Left lung (tissue), 10 donors: Measurements from ENCODE around the gene MEGF9. TPM values are rescaled to one million over a fixed set of nuclear protein-coding genes. Genes with fewer than 3 reads are reported as not detected.
A peak's percentile ranks its signal among the peaks of the same experiment; 100 is the strongest.

Experiments used
- ATAC-seq: fragments of 200-7000 bp; cut with Tn5 transposase; one replicate; pipeline ENCODE4 v1.9.1; 2020; ENCODE audit warnings: moderate library complexity
- DNase-seq, 4 donors: peaks; one replicate each; pipeline ENCODE4 v3.0.0-alpha.2; 2013 to 2020
- H3K27ac ChIP-seq, 2 donors: fragments of 200-600 bp; sonication (generic) in 1 of 2; one replicate each; pipeline versions ENCODE4 v1.5.0 to v1.8.0; 2020 to 2021
- H3K27me3 ChIP-seq, 2 donors: fragments of 200-600 bp; sonication (generic) in 1 of 2; one replicate each; pipeline versions ENCODE4 v1.5.0 to v1.8.0; 2020 to 2021
- H3K36me3 ChIP-seq, 2 donors: fragments of 200-600 bp; sonication (generic) in 1 of 2; one replicate each; pipeline versions ENCODE4 v1.5.0 to v1.8.0; 2020 to 2021
- H3K4me1 ChIP-seq, 2 donors: fragments of 200-600 bp; one replicate each; pipeline ENCODE4 v1.8.0; 2021
- H3K4me3 ChIP-seq, 2 donors: fragments of 200-600 bp; sonication (generic) in 1 of 2; one replicate each; pipeline versions ENCODE4 v1.5.0 to v1.8.0; 2020 to 2021; ENCODE audit warnings: mild to moderate bottlenecking in 1 of 2
- H3K9me3 ChIP-seq, 2 donors: fragments of 200-600 bp; sonication (generic) in 1 of 2; one replicate each; pipeline versions ENCODE4 v1.5.0 to v1.8.0; 2020 to 2021
- CTCF ChIP-seq, 2 donors: fragments of 200-600 bp; sonication (generic) in 1 of 2; IDR thresholded peaks; one replicate each; pipeline versions ENCODE4 v1.5.0 to v1.8.0; 2021; ENCODE audit warnings: antibody characterized with exemption in 2 of 2
- intact Hi-C, 2 donors: fragments of 100-400 bp; cut with DNase I; formaldehyde crosslinking; loops; one replicate each; pipeline versions ENCODE4 v1.11.2 to v1.14.2; 2022
- polyA plus RNA-seq, 6 donors: library from polyadenylated mRNA; unstranded; fragments of 120-200 nt; gene quantifications; one replicate each; pipeline ENCODE4 v1.2.1, GENCODE V29; 2013; ENCODE audit not compliant: insufficient read length in 6 of 6
- total RNA-seq, 2 donors: library from RNA; stranded (reverse); fragmentation: NEBNext Ultra II Directional; extraction: Animal tissue kit (Norgen Biotek cat#: 25700); gene quantifications; one replicate each; pipeline ENCODE4 v1.2.1, GENCODE V29; 2021
- donor health status: DM: no; HTN: yes; CAD: no.
- donor health status: DM: no; HTN: no; CAD: no.

Gene MEGF9
- total and polyA plus RNA-seq, 8 donors = 13.8 to 103 (median 15.3) TPM

DNA sequence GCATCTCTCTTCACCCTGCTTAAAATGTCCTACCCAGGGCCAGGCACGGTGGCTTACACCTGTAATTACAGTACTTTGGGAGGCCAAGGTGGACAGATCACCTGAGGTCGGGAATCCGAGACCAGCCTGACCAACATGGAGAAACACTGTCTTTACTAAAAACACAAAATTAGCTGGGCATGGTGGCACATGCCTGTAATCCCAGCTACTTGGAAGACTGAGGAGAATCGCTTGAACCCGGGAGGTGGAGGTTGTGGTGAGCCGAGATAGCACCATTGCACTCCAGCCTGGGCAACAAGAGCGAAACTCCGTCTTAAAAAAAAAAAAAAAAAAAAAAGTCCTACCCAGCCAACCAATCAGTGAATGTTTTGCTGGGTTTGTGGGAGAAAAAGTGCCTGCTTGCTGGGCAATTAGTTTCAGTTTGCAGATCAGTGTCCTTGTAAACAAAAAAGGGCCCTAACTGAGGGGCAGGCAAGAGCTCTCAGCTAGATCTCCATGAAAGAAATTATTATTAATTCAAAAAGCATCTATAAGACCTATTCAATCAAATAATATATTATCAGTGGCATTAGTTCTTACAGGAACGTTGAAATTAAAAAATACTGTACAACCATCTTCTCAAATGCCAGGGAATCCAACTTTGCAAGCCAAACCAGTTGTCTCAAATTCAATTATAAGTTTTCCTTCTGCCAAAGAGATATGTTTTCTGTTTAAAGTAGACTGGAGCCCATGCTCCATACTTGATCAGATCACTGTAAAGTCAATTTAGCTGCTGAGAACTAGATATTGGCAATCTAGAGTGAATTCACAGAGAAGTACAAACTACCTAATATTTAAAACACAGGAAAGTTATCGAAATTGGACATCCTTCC lies 3.9 kb downstream of the MEGF9 start:
- no peaks in the 10 kb centered on the region for H3K9me3 ChIP-seq
- TF ChIP-seq CTCF (IDR thresholded peaks at IDR 0.05) = no peak
- ATAC-seq (no peak), DNase-seq (no peak)
- H3K4me1 ChIP-seq = peaks cover 22 to 76% of the 10 kb centered on the region in 2 donors
- peak overlapping the region; percentile 82 to 88 for H3K4me3 ChIP-seq
- no peaks in the 10 kb centered on the region for H3K27me3 ChIP-seq
- intact Hi-C loops = no loop called here
- H3K27ac ChIP-seq = peak overlapping the region; percentile 86 to 95
- H3K36me3 ChIP-seq = peaks cover 0 to 6% of the 10 kb centered on the region in 2 donors

DNA sequence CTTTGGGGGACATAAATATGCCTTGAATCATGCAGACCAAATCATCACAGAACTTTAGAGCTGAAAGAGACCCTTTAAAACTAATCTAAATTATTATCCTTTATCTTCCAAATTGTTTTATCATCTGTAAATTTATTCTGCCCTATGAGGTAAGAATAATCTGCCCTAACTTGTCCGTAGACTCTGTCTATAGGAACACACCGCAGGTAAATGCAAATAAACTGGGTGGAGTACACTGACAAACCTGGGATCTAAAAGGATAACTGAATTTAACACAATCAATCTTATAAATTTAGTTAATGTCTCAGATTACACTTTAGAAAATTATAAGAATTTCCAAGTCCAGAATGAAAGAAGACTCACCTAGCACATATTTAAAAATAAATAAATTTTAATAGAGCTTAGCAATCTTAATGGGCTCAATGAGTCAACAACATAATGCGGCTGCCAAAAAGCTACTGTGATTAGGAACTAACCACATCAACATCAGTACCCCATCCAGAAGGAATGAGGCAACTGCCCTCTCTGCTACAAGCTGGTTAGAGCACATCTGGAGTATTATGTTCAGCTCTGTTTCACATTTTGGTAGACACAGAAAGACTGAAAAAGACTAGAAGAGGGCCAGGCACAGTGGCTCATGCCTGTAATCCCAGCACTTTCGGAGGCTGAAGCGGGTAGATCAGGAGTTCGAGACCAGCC lies 5.6 kb downstream of the MEGF9 start:
- no peak for TF ChIP-seq CTCF (IDR thresholded peaks at IDR 0.05)
- Histone ChIP-seq H3K4me3 (no peak overlapping the region), H3K27me3 (no peaks in the 10 kb centered on the region), H3K36me3 (peaks cover 0 to 16% of the 10 kb centered on the region in 2 donors), H3K9me3 (no peaks in the 10 kb centered on the region), H3K27ac (no peak overlapping the region), H3K4me1 (peaks cover 16 to 80% of the 10 kb centered on the region in 2 donors)
- intact Hi-C loops = no loop called here
- ATAC-seq (no peak), DNase-seq (no peak)

DNA sequence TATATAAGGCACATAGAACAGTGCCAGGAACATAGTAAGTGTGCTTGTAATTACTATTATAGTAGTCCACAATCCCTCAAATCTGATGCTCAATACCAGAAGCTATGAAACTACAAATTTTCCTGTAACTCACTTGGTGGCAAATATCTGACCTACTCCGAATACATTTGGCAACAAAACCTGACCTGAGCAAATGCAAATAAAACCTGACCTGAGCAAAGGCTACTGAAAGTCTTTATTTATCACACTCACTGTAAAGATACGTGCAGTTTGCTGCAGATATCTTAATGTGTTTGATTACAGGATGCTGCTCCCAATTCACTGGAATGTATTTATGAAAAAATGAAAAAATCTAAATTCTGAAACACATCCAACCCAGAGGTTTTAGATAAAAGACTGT lies 7.1 kb downstream of the MEGF9 start:
- H3K36me3 ChIP-seq = peaks cover 0 to 23% of the 10 kb centered on the region in 2 donors
- intact Hi-C loops = no loop called here
- TF ChIP-seq CTCF (IDR thresholded peaks at IDR 0.05) = no peak
- H3K9me3 ChIP-seq = no peaks in the 10 kb centered on the region
- DNase-seq (no peak), ATAC-seq (no peak)
- no peak overlapping the region for H3K27ac ChIP-seq
- H3K4me1 ChIP-seq = peaks cover 16 to 74% of the 10 kb centered on the region in 2 donors
- no peaks in the 10 kb centered on the region for H3K27me3 ChIP-seq
- H3K4me3 ChIP-seq = no peak overlapping the region

DNA sequence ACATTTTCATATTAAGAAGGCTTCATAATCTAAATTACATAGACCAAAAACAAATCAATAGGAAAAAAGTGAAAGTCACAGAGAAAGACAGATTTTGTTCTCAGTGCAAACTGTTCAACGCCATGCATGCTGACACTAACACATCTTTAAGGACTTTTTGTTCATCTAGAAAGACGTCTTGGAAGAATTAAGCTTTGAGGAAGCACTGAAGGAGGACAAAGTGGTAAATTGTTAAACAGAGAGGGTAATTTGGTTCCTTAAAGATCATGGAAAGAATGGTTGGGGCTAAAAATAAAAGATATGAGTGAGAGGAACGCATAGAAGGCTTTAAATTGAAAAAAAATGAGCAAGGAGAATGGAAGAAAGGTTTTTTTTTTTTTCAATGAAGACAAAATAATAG lies 9.1 kb downstream of the MEGF9 start:
- no peak for ATAC-seq
- no peak for DNase-seq
- TF ChIP-seq CTCF (IDR thresholded peaks at IDR 0.05) = no peak
- no peaks in the 10 kb centered on the region for H3K9me3 ChIP-seq
- H3K4me1 ChIP-seq = peaks cover 7 to 56% of the 10 kb centered on the region in 2 donors
- H3K36me3 ChIP-seq = peaks cover 0 to 30% of the 10 kb centered on the region in 2 donors
- intact Hi-C loops = no loop called here
- H3K27me3 ChIP-seq = no peaks in the 10 kb centered on the region
- H3K27ac ChIP-seq = no peak overlapping the region
- no peak overlapping the region for H3K4me3 ChIP-seq

DNA sequence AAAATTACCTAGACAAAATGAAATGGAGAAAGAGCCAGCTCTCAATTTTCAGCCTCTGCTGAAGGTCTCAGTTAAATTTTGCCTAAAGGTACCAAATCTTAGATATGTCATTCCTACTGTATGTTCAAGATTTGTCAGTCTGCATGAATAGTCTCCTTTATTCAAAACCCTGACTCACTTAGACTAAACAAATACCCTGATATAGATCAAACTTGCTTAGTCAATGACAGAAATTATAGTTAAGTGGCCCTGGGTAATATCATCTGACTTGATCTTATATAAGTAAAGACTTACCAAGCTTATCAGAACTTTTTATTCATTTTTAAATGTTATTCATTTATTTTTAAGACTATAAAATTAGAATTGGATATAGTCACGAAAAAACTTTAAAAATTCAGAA lies 12.2 kb downstream of the MEGF9 start:
- DNase-seq = no peak
- peaks cover 0 to 24% of the 10 kb centered on the region in 2 donors for H3K36me3 ChIP-seq
- no peaks in the 10 kb centered on the region for H3K9me3 ChIP-seq
- intact Hi-C loops = no loop called here
- no peak for TF ChIP-seq CTCF (IDR thresholded peaks at IDR 0.05)
- no peak overlapping the region for H3K27ac ChIP-seq
- H3K27me3 ChIP-seq = no peaks in the 10 kb centered on the region
- no peak for ATAC-seq
- H3K4me1 ChIP-seq = peaks cover 0 to 49% of the 10 kb centered on the region in 2 donors
- no peak overlapping the region for H3K4me3 ChIP-seq
